ENCODE data around the gene C1QTNF4.

The C1QTNF4 gene

DNA sequence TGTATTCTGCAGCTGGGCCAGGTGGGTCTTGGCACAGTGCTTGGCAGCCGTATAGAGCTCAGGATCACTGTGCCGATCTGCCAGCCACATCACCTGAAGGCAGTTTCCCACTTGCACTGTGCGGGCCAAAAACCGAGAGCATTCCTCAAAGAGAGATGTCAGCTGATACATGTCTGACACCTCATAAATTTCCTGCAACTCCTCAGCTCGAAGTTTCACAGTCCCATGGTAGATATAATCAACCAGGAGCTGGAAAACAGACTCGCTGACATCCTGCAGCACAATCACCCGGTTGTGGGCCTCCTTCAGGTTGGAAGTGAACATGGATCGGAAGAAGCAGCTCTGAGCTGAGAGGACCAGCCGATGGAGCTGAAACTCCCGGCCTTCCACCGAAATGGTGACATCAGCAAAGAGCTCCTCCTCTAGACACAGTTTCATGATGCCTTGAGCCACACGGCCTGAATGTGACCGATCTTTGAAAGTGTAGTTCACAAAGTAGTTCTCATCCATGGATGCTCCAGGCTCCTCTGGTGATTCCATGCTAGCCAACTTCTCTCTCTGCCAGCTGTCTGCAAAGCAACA is 16.7 kb downstream of the C1QTNF4 start:
- TF ChIP-seq CTCF (IDR thresholded peaks at IDR 0.05; ENCODE audit: low read depth, low read length): no peak
- no peak for TF ChIP-seq MAX (IDR thresholded peaks at IDR 0.05; ENCODE audit: low read depth, low read length)
- no peak for TF ChIP-seq MYC (IDR thresholded peaks at IDR 0.05; ENCODE audit: low read depth, low read length)
- no peak for TF ChIP-seq POLR2A (IDR thresholded peaks at IDR 0.05; ENCODE audit: extremely low read depth, insufficient read length)
- DNase-seq (ENCODE audit: low read depth): no peak
- peak overlapping the region; percentile 90 for H3K4me3 ChIP-seq (ENCODE audit: low read depth, low read length)

- TF ChIP-seq CTCF (IDR thresholded peaks at IDR 0.05; ENCODE audit: low read depth, low read length) (no peak), POLR2A (IDR thresholded peaks at IDR 0.05; ENCODE audit: extremely low read depth, insufficient read length) (no peak), MAX (IDR thresholded peaks at IDR 0.05; ENCODE audit: low read depth, low read length) (no peak), MYC (IDR thresholded peaks at IDR 0.05; ENCODE audit: low read depth, low read length) (no peak)
- no peak overlapping the region for H3K4me3 ChIP-seq (ENCODE audit: low read depth, low read length)
- DNase-seq (ENCODE audit: low read depth): no peak
Measured at GRCh38 chr11:47573321-47573720, 20.9 kb downstream of the C1QTNF4 start.

DNA sequence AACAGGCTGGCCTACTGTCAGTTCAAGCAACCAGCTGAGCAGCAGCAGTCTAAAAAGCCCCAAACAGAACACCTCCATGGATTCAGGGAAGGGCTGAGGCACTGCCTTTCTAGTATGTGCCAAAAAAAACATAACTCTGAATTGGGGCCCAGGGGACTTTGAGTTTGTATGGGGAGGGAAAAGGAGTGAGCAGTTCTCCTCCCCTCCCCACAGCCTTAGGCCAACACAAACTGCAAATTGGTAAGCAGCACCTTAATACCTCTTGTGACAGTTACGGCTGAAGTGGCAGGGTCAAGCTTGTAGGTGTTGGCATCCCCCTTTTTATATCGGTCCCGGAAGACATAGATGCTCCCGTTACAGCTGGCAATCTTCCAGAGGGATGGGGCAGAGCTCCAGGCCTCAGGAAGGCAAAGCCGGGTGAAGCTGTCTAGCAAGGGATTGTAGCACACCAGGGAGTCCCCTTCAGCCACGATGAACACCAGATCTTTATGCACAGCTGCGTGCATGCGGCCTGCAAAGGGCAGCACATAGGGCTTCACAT is 21.4 kb downstream of the C1QTNF4 start:
- no peak overlapping the region for H3K4me3 ChIP-seq (ENCODE audit: low read depth, low read length)
- TF ChIP-seq MAX (IDR thresholded peaks at IDR 0.05; ENCODE audit: low read depth, low read length): no peak
- TF ChIP-seq CTCF (IDR thresholded peaks at IDR 0.05; ENCODE audit: low read depth, low read length): no peak
- no peak for TF ChIP-seq POLR2A (IDR thresholded peaks at IDR 0.05; ENCODE audit: extremely low read depth, insufficient read length)
- no peak for TF ChIP-seq MYC (IDR thresholded peaks at IDR 0.05; ENCODE audit: low read depth, low read length)
- DNase-seq (ENCODE audit: low read depth): no peak

DNA sequence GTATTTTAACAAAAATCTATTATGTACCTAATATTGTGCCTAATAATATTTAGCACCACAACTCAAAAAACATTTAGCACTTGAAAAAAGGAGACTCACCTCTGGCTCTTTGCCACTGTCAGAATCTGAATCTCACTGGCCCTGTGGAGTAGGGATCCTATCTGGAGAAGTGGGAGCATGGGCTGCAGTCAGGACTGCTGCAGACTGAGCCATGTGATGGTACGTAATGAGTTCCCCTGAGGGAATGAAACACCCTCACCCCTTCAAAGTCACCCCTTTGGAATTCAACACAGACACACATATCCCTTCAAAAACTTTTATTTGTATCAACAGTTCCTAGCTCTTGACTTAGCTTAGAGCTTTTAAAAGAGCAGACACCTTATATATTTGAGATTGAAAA is 22.3 kb downstream of the C1QTNF4 start:
- no peak overlapping the region for H3K4me3 ChIP-seq (ENCODE audit: low read depth, low read length)
- no peak for DNase-seq (ENCODE audit: low read depth)
- TF ChIP-seq MAX (IDR thresholded peaks at IDR 0.05; ENCODE audit: low read depth, low read length) (no peak), MYC (IDR thresholded peaks at IDR 0.05; ENCODE audit: low read depth, low read length) (no peak), CTCF (IDR thresholded peaks at IDR 0.05; ENCODE audit: low read depth, low read length) (no peak), POLR2A (IDR thresholded peaks at IDR 0.05; ENCODE audit: extremely low read depth, insufficient read length) (no peak)

DNA sequence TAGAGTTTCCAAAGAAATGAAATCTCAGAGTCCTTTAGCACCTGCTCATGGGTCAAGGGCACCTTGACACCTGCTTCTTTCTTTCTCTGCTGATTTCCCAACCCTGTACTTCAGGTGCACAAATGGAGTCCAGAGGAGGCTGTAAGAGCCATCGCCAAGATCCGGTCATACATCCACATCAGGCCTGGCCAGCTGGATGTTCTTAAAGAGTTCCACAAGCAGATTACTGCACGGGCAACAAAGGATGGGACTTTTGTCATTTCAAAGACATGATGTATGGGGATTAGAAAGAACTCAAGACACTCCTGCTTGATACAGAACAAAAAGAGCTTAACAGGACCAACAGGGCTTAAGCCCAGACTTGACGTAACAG is 22.9 kb downstream of the C1QTNF4 start:
- DNase-seq (ENCODE audit: low read depth): no peak
- TF ChIP-seq MYC (IDR thresholded peaks at IDR 0.05; ENCODE audit: low read depth, low read length) (no peak), POLR2A (IDR thresholded peaks at IDR 0.05; ENCODE audit: extremely low read depth, insufficient read length) (no peak), CTCF (IDR thresholded peaks at IDR 0.05; ENCODE audit: low read depth, low read length) (no peak), MAX (IDR thresholded peaks at IDR 0.05; ENCODE audit: low read depth, low read length) (no peak)
- no peak overlapping the region for H3K4me3 ChIP-seq (ENCODE audit: low read depth, low read length)

Data from NB4 (cell line).